GM23338 (cell line): ENCODE results near the gene COX14. TPM values are rescaled to one million over a fixed set of nuclear protein-coding genes. Genes with fewer than 3 reads are reported as not detected.

Source experiments
- ATAC-seq: fragments of 200-7000 bp; cut with Tn5 transposase; 3 replicates; pipeline ENCODE4 v1.9.1; 2020
- DNase-seq: peaks from one replicate; pipeline ENCODE4 v3.0.0-alpha.2; 2015; ENCODE audit warnings: low spot score
- H2AFZ ChIP-seq: fragments of 200-600 bp; sonication (generic); 2 replicates; pipeline ENCODE4 v1.8.0; 2016; ENCODE audit warnings: antibody characterized with exemption, mild to moderate bottlenecking, moderate library complexity
- H3F3A ChIP-seq: fragments of 200-600 bp; sonication (generic); replicated peaks from 2 replicates; pipeline ENCODE4 v1.8.0; 2017; ENCODE audit warnings: antibody characterized with exemption, mixed run types, low read depth
- H3K27ac ChIP-seq: fragments of 200-600 bp; sonication (generic); 2 replicates; pipeline ENCODE4 v1.6.1; 2016; ENCODE audit warnings: low read depth
- H3K27me3 ChIP-seq: fragments of 200-600 bp; sonication (generic); 2 replicates; pipeline ENCODE4 v1.8.0; 2016; ENCODE audit warnings: mild to moderate bottlenecking, mixed run types, moderate library complexity; ENCODE audit not compliant: insufficient read depth
- H3K36me3 ChIP-seq: fragments of 200-600 bp; sonication (generic); 2 replicates; pipeline ENCODE4 v1.8.0; 2016; ENCODE audit warnings: mild to moderate bottlenecking; ENCODE audit not compliant: insufficient read depth
- H3K4me1 ChIP-seq: fragments of 200-600 bp; sonication (generic); 2 replicates; pipeline ENCODE4 v1.8.0; 2016; ENCODE audit warnings: mild to moderate bottlenecking, moderate library complexity; ENCODE audit not compliant: insufficient read depth
- H3K4me2 ChIP-seq: fragments of 200-600 bp; sonication (generic); 2 replicates; pipeline ENCODE4 v1.7.1; 2017; ENCODE audit warnings: mixed run types
- H3K4me3 ChIP-seq: fragments of 200-600 bp; sonication (generic); 2 replicates; pipeline ENCODE4 v1.6.1; 2016; ENCODE audit warnings: mixed run types
- H3K79me2 ChIP-seq: fragments of 200-600 bp; sonication (generic); replicated peaks from 2 replicates; pipeline ENCODE4 v1.8.0; 2017; ENCODE audit warnings: mild to moderate bottlenecking; ENCODE audit not compliant: insufficient read depth
- H3K9me2 ChIP-seq: fragments of 200-600 bp; sonication (generic); 2 replicates; pipeline ENCODE4 v1.8.0; 2017; ENCODE audit not compliant: insufficient read depth
- H4K20me1 ChIP-seq: fragments of 200-600 bp; sonication (generic); replicated peaks from 2 replicates; pipeline ENCODE4 v1.8.0; 2017; ENCODE audit warnings: mild to moderate bottlenecking; ENCODE audit not compliant: insufficient read depth
- H3K27ac Mint-ChIP-seq: 2 replicates; pipeline ENCODE4 v1.8.0; 2020; ENCODE audit warnings: inconsistent platforms, mild to moderate bottlenecking, moderate library complexity, mixed read lengths
- H3K27me3 Mint-ChIP-seq: 3 replicates; pipeline ENCODE4 v1.8.0; 2022; ENCODE audit warnings: low read depth, mild to moderate bottlenecking, moderate library complexity, mixed read lengths, inconsistent platforms; ENCODE audit not compliant: insufficient read depth, poor library complexity
- H3K36me3 Mint-ChIP-seq: 3 replicates; pipeline ENCODE4 v1.8.0; 2021; ENCODE audit warnings: low read depth, mild to moderate bottlenecking, inconsistent platforms, moderate library complexity, mixed read lengths
- H3K4me1 Mint-ChIP-seq: 3 replicates; pipeline ENCODE4 v1.8.0; 2020; ENCODE audit warnings: mild to moderate bottlenecking, inconsistent platforms, mixed read lengths
- H3K4me3 Mint-ChIP-seq: 3 replicates; pipeline ENCODE4 v1.8.0; 2021; ENCODE audit warnings: moderate library complexity, mild to moderate bottlenecking, inconsistent platforms, mixed read lengths
- H3K9me3 Mint-ChIP-seq: 3 replicates; pipeline ENCODE4 v1.8.0; 2020; ENCODE audit warnings: moderate library complexity, mild to moderate bottlenecking, inconsistent platforms, mixed read lengths
- CREB1 ChIP-seq: fragments of 250-450 bp; sonication (Bioruptor Pico); IDR thresholded peaks from 2 replicates; pipeline ENCODE4 v1.5.0; 2020; ENCODE audit warnings: low read depth, mild to moderate bottlenecking, moderate library complexity
- ETS1 ChIP-seq: IDR thresholded peaks from 2 replicates; pipeline ENCODE4 v1.6.1; 2016; ENCODE audit warnings: antibody characterized with exemption
- EZH2 ChIP-seq: fragments of 200-600 bp; sonication (generic); IDR thresholded peaks from one replicate; pipeline ENCODE4 v1.8.0; 2017; ENCODE audit warnings: antibody characterized with exemption, mild to moderate bottlenecking, low read depth; ENCODE audit not compliant: unreplicated experiment
- EZH2phosphoT487 ChIP-seq: fragments of 200-600 bp; sonication (generic); IDR thresholded peaks from one replicate; pipeline ENCODE4 v1.8.1; 2018; ENCODE audit warnings: antibody characterized with exemption; ENCODE audit not compliant: unreplicated experiment
- JUNB ChIP-seq: IDR thresholded peaks from one replicate; pipeline ENCODE4 v1.6.1; 2016; ENCODE audit warnings: antibody characterized with exemption; ENCODE audit not compliant: unreplicated experiment
- NANOG ChIP-seq: IDR thresholded peaks from 2 replicates; pipeline ENCODE4 v1.6.1; 2016; ENCODE audit warnings: antibody characterized with exemption, borderline replicate concordance
- POLR2AphosphoS5 ChIP-seq: IDR thresholded peaks from 2 replicates; pipeline ENCODE4 v1.6.1; 2016; ENCODE audit warnings: antibody characterized with exemption, low read depth
- STAT1 ChIP-seq: IDR thresholded peaks from one replicate; pipeline ENCODE4 v1.6.1; 2016; ENCODE audit warnings: antibody characterized with exemption; ENCODE audit not compliant: unreplicated experiment
- ZNF114 ChIP-seq: fragments of 250-450 bp; sonication (Bioruptor Pico); IDR thresholded peaks from 2 replicates; pipeline ENCODE4 v1.5.0; 2020; ENCODE audit warnings: mild to moderate bottlenecking, moderate library complexity
- ZNF331 ChIP-seq: fragments of 250-450 bp; sonication (Bioruptor Pico); IDR thresholded peaks from 2 replicates; pipeline ENCODE4 v1.5.0; 2020; ENCODE audit warnings: low read depth, mild to moderate bottlenecking, moderate library complexity
- polyA plus RNA-seq: library from polyadenylated mRNA; unstranded; fragments of >200 nt; fragmentation: Nextera tagmentation; extraction: Ambion mirVana; gene quantifications from 2 replicates; pipeline ENCODE4 v1.2.1, GENCODE V29; 2016
- total RNA-seq: library from RNA; depleted of rRNA; stranded (reverse); fragments of >200 nt; shearing (Covaris generic); gene quantifications from 2 replicates; pipeline ENCODE4 v1.2.3, GENCODE V29; 2014
- TF ChIP-seq, protein P1 (sequence below): fragments of 250-450 bp; sonication (Bioruptor Pico); IDR thresholded peaks from 2 replicates; pipeline ENCODE4 v1.5.0; 2020; ENCODE audit warnings: mild to moderate bottlenecking, moderate library complexity
- TF ChIP-seq, protein P2 (sequence below), 2 experiments: fragments of 200-600 bp in 1 of 2; sonication (generic) in 1 of 2; conservative IDR thresholded peaks; 2 replicates each; pipeline versions ENCODE4 v1.5.1 to v1.6.1; 2016 to 2017; ENCODE audit warnings: antibody characterized with exemption in 2 of 2, low read depth in 2 of 2, mild to moderate bottlenecking in 2 of 2, moderate library complexity in 1 of 2
- TF ChIP-seq, protein P3 (sequence below): IDR thresholded peaks from one replicate; pipeline ENCODE4 v1.6.1; 2018; ENCODE audit warnings: antibody characterized with exemption; ENCODE audit not compliant: unreplicated experiment

Gene COX14
- total and polyA plus RNA-seq, 2 experiments from 2014 or later = 43.7 to 73.5 TPM

GRCh38 chr12:50073206-50073605, 38.8 kb upstream of the COX14 start:
- H3K9me3 Mint-ChIP-seq = no peaks in the 10 kb centered on the region
- ATAC-seq (no peak), DNase-seq (no peak)
- no peak overlapping the region for H3K27ac Mint-ChIP-seq
- Histone ChIP-seq H3K36me3 (no peaks in the 10 kb centered on the region), H3K4me2 (no peak overlapping the region), H3K4me1 (0 out of 2 replicates have a peak, but pooled peaks cover 4% of the 10 kb centered on the region), H2AFZ (no peak overlapping the region), H4K20me1 (no peaks in the 10 kb centered on the region), H3K9me2 (no peaks in the 10 kb centered on the region), H3K79me2 (no peaks in the 10 kb centered on the region), H3K27me3 (no peaks in the 10 kb centered on the region), H3F3A (no peaks in the 10 kb centered on the region), H3K27ac (no peak overlapping the region), H3K4me3 (no peak overlapping the region)
- H3K4me1 Mint-ChIP-seq = peaks cover 31% of the 10 kb centered on the region
- no peak overlapping the region for H3K4me3 Mint-ChIP-seq
- no peaks in the 10 kb centered on the region; the same call in 2 of the 3 replicates for H3K36me3 Mint-ChIP-seq
- no peak for TF ChIP-seq POLR2AphosphoS5
- no peak for TF ChIP-seq NANOG
- TF ChIP-seq, protein P1, sequence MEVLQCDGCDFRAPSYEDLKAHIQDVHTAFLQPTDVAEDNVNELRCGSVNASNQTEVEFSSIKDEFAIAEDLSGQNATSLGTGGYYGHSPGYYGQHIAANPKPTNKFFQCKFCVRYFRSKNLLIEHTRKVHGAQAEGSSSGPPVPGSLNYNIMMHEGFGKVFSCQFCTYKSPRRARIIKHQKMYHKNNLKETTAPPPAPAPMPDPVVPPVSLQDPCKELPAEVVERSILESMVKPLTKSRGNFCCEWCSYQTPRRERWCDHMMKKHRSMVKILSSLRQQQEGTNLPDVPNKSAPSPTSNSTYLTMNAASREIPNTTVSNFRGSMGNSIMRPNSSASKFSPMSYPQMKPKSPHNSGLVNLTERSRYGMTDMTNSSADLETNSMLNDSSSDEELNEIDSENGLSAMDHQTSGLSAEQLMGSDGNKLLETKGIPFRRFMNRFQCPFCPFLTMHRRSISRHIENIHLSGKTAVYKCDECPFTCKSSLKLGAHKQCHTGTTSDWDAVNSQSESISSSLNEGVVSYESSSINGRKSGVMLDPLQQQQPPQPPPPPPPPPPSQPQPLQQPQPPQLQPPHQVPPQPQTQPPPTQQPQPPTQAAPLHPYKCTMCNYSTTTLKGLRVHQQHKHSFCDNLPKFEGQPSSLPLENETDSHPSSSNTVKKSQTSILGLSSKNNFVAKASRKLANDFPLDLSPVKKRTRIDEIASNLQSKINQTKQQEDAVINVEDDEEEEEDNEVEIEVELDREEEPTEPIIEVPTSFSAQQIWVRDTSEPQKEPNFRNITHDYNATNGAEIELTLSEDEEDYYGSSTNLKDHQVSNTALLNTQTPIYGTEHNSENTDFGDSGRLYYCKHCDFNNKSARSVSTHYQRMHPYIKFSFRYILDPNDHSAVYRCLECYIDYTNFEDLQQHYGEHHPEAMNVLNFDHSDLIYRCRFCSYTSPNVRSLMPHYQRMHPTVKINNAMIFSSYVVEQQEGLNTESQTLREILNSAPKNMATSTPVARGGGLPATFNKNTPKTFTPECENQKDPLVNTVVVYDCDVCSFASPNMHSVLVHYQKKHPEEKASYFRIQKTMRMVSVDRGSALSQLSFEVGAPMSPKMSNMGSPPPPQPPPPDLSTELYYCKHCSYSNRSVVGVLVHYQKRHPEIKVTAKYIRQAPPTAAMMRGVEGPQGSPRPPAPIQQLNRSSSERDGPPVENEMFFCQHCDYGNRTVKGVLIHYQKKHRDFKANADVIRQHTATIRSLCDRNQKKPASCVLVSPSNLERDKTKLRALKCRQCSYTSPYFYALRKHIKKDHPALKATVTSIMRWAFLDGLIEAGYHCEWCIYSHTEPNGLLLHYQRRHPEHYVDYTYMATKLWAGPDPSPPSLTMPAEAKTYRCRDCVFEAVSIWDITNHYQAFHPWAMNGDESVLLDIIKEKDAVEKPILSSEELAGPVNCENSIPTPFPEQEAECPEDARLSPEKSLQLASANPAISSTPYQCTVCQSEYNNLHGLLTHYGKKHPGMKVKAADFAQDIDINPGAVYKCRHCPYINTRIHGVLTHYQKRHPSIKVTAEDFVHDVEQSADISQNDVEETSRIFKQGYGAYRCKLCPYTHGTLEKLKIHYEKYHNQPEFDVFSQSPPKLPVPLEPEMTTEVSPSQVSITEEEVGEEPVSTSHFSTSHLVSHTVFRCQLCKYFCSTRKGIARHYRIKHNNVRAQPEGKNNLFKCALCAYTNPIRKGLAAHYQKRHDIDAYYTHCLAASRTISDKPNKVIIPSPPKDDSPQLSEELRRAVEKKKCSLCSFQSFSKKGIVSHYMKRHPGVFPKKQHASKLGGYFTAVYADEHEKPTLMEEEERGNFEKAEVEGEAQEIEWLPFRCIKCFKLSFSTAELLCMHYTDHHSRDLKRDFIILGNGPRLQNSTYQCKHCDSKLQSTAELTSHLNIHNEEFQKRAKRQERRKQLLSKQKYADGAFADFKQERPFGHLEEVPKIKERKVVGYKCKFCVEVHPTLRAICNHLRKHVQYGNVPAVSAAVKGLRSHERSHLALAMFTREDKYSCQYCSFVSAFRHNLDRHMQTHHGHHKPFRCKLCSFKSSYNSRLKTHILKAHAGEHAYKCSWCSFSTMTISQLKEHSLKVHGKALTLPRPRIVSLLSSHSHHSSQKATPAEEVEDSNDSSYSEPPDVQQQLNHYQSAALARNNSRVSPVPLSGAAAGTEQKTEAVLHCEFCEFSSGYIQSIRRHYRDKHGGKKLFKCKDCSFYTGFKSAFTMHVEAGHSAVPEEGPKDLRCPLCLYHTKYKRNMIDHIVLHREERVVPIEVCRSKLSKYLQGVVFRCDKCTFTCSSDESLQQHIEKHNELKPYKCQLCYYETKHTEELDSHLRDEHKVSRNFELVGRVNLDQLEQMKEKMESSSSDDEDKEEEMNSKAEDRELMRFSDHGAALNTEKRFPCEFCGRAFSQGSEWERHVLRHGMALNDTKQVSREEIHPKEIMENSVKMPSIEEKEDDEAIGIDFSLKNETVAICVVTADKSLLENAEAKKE (CRISPR knock-in tag) = no peak
- TF ChIP-seq, protein P2, sequence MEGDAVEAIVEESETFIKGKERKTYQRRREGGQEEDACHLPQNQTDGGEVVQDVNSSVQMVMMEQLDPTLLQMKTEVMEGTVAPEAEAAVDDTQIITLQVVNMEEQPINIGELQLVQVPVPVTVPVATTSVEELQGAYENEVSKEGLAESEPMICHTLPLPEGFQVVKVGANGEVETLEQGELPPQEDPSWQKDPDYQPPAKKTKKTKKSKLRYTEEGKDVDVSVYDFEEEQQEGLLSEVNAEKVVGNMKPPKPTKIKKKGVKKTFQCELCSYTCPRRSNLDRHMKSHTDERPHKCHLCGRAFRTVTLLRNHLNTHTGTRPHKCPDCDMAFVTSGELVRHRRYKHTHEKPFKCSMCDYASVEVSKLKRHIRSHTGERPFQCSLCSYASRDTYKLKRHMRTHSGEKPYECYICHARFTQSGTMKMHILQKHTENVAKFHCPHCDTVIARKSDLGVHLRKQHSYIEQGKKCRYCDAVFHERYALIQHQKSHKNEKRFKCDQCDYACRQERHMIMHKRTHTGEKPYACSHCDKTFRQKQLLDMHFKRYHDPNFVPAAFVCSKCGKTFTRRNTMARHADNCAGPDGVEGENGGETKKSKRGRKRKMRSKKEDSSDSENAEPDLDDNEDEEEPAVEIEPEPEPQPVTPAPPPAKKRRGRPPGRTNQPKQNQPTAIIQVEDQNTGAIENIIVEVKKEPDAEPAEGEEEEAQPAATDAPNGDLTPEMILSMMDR (conservative IDR thresholded peaks at IDR 0.05; ENCODE audit: low read depth in 2 of 2) = no peak
- TF ChIP-seq ZNF114 (CRISPR knock-in tag) = no peak
- no peak for TF ChIP-seq JUNB
- TF ChIP-seq, protein P3, sequence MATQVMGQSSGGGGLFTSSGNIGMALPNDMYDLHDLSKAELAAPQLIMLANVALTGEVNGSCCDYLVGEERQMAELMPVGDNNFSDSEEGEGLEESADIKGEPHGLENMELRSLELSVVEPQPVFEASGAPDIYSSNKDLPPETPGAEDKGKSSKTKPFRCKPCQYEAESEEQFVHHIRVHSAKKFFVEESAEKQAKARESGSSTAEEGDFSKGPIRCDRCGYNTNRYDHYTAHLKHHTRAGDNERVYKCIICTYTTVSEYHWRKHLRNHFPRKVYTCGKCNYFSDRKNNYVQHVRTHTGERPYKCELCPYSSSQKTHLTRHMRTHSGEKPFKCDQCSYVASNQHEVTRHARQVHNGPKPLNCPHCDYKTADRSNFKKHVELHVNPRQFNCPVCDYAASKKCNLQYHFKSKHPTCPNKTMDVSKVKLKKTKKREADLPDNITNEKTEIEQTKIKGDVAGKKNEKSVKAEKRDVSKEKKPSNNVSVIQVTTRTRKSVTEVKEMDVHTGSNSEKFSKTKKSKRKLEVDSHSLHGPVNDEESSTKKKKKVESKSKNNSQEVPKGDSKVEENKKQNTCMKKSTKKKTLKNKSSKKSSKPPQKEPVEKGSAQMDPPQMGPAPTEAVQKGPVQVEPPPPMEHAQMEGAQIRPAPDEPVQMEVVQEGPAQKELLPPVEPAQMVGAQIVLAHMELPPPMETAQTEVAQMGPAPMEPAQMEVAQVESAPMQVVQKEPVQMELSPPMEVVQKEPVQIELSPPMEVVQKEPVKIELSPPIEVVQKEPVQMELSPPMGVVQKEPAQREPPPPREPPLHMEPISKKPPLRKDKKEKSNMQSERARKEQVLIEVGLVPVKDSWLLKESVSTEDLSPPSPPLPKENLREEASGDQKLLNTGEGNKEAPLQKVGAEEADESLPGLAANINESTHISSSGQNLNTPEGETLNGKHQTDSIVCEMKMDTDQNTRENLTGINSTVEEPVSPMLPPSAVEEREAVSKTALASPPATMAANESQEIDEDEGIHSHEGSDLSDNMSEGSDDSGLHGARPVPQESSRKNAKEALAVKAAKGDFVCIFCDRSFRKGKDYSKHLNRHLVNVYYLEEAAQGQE = no peak
- no peak for TF ChIP-seq EZH2phosphoT487
- no peak for TF ChIP-seq STAT1
- no peak for TF ChIP-seq ETS1
- TF ChIP-seq CREB1 (CRISPR knock-in tag) = no peak
- no peak for TF ChIP-seq ZNF331 (CRISPR knock-in tag)
- TF ChIP-seq EZH2 = no peak
- H3K27me3 Mint-ChIP-seq = peaks cover 16% of the 10 kb centered on the region
